NCI-H526 treated with DMSO at 0.1 percent for 48 hours (cell line): ENCODE measurements around the gene MSH5.
A peak's percentile ranks its signal among the peaks of the same experiment; 100 is the strongest.

Experiments used
- DNase-seq: peaks from one replicate; lab custom pipeline; 2025; lab: John Stamatoyannopoulos, UW

MSH5 gene

DNA sequence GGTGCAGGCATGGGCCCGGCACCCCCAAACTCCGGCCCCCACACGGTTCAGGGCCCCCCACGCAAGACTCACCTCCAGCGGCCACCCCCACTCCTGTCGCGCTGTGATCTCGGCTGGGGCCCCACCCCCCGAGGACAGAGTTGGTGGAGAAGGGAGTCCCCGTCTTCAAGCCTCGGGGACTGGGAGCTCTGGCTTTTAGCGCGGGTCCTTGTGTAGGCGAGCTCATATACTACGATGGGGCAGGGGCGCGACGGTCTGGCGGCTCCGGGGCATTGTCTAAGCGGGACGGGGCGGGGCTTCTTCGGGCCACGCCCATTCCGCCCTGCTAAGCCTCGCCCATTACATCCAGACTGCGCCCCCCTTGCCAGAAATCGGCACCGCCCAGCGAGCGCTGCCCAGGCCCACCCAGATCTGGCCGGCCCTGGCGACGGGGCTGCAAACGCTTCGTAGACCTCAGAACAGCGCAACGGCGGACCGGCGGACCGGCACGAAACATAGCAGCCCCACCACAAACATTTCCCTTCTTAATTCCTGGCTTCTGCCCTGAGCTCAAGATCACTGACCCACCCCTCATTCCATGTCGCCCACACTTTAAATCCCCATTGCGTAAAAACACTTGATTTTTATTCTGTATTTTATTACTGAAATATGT is 9.7 kb upstream of the MSH5 start:
- peak; percentile 66 for DNase-seq

DNA sequence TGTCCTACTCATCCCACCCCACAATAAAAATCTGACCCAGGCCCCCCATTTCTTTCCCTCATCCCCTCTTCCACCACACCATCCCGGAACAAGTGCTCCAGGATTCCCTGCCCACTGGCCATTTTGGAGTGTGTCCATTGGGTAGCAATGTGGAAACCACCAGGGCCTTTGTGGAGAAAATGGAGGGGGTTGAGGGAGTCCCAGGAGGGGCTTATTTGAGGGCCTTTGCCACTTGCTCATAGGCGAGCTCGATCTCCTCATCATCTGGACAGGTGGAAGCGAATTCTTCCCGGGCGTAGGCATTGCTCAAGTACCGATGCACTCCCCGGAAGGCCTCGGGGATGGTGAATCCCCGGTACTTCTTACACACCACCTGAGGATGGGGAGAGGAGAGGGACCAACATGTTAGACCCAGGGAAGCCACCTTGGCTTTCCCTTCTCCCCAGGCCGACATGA is 9.1 kb upstream of the MSH5 start:
- no peak for DNase-seq

DNA sequence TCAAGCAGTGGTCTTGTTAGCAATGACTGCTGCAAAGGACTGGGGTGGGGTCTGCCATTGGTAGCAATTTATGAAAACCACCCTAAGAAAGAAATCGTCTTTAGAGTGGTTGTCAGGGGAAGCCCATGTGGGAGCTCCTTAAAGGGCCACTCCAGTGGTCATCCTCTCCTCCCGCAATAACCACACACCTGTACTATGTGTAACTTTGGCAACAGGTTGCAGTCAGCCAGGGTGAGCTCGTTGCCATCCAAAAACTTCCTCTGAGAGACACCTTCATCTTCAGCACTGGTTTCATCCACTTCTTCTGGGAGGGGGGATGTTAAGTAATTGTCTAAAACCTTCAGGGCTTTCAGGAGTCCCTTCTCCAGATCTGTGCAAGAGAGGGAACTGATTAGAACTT is 7.8 kb upstream of the MSH5 start:
- DNase-seq, result no peak

DNA sequence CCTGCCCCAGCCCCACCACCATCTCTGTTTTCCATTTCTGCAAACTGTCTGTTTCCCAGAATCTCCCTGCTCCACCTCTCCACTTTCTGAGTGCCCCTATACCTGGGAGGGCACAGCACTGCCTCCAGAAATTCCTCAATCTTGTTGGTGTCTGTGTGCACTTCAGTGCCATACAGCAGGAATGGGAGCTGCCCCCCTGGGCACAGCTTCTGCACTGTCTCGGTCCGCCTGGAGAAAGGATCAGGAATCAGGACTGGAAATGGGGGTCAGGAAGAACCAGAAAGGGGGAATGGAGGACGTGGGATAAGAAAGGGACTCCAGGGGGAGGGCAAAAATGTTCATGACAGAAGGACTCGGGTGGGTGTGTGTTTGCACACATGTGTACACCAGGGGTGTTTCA is 6.1 kb upstream of the MSH5 start:
- no peak for DNase-seq

DNA sequence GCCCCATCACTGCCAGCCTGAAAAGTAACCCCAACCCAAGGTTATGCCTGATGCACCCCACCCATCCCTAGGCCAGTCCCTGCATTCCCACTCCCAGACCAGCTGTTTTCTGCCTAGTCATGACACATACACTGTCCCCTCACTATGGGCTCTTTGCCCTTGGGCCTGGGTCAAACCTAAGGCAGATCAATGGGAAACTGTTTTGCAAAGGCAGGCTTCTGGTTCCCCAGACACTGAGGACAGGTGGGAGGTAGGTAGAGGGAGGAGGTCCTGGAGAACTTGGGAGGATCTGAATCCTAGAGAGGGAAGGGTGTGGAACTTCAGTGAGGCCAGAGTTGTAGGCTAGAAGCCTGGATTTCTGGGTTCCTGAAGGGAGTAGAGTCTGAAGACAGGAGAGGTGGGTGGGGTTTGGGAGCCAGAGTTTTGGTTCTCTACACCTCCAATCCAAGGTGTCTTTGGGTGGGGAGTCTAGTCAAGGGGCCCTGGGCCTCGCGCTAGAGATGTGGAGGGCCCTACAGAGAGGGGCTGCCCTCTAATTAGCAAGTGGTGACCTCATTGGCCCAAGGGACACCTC is 5.5 kb upstream of the MSH5 start:
- no peak for DNase-seq

DNA sequence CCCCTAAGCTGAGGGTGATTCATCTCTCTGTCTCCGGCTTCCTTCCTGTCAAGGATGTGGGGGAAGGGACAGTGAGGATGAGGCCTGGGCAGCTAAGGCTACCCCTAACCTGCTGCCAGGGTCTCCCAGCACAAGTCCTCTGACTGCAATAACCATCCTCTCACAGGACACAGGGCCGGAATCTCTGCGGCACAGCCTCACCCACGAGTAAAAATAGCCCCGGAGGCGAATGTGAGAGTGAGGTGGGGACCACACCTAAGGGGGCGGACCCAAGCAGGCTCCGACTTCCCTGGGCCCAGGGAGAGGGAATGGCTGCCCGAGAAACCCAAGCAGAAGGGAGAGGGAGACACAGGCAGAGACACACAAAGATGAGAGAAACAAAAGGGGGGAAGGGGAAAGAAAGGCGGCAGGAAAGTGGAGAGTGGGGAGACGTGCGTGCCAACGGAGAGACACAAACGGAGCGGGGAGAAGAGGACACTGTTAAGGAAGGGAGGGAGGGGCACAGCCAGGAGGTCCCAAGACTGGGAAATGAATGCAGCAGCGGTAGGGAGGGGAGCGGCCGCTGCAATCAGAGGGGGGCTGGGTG is 4.9 kb upstream of the MSH5 start:
- no peak for DNase-seq

DNA sequence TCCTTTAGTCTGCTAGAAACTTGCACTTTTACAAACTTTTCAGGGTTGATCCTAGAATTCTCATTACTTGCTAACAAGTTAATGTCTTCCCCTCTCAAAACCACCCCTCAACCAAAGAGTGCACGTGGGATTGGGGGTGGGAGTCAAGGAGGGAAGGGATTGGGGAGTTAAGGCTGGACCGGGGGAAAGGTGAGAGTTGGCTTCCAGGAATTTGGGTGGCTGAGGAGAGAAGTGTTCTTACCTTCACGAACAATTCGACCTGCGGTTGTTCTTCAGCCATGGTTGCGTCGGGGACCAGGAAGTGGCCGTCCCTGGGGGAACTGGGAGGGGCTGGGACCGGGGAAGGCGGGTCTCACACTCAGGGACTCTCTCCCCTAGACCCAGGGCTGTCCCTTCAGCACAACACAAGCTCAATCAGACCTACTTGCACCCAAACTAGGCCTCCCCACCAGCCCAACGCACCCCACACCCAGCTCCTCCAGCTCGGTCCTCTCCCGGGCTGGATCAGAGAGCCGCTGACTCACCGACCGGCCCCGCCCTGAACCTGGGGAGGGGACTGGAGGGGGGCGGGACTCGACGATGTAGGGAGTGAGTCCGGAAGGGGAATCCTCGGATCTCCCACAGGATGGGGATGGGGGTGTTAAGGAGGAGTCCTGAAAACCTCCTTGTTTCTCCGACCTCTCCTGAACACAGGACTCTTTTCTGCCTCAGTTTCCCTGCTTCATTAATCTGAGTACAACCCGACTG is 3.6 kb upstream of the MSH5 start, which contains the start of gene CLIC1:
CLIC1 (minus strand) TSS at position 510 of the 747 bp plus-strand sequence; CDS start at position 280, 230 bp downstream.
- peak; percentile 56 for DNase-seq

DNA sequence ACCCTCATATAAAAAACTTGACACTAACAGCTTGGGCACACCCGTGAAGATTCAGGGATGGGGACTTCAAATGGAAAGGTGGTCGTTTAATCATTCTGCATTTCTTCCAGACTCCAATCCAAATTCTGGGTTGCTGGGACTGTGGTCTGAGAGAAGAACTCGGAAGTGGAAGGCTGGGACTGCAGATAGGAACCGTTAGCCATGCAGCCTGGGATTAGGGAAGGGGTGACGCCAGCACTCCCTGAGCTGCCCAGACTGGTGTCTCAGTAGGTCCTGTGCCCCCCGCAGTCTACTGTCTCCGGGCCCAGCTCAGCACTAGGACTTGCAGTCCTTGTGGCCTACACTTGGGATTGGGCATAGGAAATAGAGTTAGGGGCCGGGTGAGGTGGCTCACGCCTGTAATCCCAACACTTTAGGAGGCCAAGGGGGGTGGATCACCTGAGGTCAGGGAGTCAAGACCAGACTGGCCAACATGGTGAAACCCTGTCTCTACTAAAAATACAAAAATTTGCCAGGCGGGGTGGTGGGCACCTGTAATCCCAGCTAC is 3.0 kb upstream of the MSH5 start:
- no peak for DNase-seq

DNA sequence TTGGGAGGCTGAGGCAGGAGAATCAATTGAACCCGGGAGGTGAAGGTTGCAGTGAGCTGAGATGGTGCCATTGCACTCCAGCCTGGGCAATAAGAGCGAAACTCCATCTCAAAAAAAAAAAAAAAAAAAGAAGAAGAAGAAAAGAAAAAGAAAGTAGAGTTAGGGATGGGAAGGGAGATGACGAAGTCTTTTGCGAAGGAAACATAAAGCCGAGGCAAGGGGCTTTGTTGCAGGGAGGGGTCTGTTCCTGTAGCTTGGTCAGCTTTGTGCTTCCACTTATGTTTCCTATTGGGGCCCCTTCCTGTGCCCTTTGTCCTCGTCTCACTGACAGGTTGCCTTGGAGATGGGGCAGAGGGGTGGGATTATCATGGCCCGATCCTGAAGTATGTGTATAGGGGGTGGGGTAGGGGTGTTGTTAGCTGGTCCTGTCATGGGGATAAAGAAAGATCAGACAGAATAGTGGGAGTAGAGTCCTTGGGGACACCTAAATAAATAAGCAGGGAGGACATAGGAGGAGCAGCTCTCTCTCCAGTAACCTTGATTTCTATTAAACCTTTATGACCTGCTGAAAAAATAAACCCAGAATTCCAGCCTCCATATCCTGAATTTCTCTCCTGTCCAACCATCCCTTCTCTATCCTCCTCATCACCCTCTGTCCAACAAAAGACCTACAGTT is 2.4 kb upstream of the MSH5 start:
- no peak for DNase-seq

DNA sequence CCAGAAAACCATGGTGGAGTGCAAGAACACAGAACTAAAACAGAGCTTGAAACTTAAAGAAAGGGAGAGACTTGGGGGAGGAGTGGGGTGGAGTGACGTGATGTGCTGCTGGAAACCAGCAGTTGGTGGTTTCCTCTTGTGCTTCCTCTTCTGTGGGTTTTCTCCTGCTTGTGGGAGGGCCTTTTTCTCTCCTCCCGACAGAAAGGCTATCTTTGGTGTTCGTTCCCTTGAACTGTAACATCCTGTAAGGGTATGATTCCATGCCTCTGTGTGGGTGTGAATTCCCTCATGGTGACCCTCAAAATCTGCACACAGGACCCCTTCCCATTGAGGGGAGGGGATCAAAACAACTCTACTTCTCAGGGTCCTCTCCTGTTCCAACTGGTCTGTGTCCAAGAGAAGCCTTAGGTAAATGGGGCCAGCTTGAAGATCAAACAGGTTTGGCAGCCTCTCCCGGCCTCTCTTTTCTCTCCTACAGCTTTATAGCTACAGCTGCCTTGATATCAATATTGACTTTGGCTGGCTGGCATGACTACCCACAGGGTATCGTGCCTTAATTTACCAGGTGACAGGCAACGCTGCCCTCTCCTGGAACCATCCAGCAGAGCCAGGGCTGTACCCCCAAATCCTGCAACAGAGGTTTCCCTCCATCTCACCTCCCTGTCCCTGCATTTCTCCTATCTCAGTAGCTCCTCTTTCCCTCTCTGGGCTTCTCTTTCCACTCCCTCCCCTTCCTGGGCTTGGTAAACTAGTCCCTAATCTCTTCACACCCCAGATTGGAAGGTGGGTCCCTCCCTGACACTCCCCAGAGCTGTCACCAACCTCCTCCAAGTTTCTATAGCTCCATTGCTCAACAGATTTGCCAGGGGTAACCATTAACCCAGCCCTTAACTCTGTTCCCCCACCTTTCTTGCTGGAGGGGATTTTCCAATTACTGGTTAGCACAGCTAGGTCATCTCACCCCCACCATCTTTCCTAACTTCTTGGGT is 1.5 kb upstream of the MSH5 start:
- peak; percentile 48 for DNase-seq

DNA sequence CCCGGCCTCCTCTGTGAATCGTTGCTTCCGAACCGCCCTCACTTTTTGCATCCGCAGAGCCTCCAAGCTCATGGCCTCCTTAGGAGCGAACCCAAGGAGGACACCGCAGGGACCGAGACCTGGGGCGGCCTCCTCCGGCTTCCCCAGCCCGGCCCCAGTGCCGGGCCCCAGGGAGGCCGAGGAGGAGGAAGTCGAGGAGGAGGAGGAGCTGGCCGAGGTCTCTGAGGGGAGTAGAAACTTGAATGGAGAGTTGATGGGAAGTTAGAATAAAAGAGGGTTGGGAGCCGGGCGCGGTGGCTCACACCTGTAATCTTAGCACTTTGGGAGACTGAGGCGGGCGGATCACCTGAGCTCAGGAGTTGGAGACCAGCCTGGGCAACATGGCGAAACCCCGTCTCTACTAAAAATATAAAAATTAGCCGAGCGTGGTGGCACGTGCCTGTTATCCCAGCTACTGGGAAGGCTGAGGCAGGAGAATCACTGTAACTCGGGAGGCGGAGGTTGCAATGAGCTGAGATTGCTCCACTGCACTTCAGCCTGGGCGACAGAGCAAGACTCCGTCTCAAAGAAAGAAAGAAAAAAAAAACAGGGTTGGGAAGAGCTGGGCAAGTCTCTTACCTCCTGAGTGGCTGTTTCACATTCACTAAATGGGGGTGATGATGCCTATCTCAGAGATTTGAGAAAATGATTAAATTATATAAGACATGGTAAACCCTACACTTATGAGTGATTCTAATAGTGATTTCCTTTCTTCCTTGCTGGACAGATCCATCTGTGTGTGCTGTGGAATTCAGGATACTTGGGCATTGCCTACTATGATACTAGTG is 805 bp downstream of the MSH5 start:
- no peak for DNase-seq

DNA sequence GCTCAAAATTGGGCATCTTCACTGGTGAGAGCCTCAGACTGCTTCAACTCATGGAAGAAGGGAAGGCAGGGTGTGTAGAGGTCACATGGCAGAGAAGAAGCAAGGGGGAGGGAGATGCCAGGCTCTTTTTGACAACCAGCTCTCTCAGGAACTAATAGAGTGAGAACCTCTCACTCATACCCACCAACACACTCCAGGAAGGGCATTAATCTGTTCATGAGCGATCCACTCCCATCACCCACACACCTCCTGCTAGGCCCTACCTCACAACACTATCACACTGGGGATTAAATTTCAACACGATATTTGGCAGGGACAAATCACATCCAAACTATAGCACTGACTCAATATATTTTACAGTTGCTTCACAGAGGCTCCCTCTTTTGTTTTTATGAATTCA is 2.0 kb downstream of the MSH5 start:
- DNase-seq, result no peak

DNA sequence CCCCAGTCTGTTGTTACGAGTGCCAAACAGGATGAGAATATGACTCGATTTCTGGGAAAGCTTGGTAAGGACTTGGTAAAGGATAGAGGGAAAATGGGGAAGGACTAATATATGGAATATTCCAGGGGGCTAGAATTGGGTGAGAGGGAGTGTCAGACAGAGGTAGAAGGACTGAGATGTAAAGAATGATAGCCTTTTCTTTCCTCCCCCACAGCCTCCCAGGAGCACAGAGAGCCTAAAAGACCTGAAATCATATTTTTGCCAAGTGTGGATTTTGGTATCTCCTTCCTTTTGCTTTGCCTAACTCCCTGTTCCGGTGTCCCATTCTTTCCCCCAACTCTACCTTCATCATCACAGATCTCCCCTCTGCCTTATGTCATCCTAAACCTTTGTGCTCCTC is 3.1 kb downstream of the MSH5 start:
- DNase-seq, result no peak

DNA sequence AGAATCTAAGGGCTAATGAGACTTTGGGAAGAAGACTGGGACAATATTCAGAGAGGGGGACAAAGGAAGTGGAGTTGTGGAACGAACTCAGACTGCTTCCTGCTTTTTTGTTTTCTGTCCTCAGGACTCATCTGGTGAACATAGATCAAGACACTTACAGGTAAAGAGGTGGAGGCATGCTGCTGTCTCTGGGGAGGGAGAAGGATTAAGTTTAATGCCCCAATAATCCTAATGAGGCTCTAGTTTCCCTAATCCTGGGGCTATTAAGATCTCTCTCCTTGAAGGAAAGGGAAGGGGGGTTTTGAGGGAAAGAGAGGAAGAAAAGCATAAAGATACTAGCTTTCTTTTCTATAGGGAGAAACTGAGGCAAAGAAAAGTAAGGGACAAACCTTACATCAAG is 4.6 kb downstream of the MSH5 start:
- DNase-seq, result no peak

DNA sequence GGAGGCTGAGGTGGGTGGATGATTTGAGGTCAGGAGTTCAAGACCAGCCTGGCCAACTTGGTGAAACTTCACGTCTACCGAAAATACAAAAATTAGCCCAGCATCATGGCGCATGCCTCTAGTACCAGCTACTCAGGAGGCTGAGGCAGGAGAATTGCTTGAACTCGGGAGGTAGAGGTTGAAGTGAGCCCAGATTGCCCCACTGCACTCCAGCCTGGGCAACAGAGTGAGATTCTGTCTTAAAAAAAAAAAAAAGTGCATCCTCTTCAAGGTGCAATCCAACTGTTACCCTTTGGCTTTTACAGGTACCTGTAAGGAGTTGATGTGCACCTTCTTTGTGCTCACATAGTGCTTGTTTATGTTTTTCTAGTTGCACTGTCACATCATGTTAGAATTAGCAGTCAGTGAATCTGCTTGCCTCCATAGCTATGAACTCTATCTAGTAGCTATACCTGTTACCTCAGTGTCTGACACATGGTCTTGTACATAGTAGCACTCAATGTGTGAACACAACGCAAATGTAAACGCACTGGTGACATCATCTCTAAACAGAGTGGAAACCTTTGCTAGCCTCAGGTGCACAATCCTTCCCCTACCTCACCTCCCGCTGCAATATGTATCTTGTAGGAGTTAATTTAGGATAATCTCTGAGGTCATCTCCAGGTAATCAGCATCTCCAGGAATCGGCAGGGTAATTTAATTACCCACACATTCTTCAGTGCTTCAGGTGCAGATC is 9.7 kb downstream of the MSH5 start:
- no peak for DNase-seq

DNA sequence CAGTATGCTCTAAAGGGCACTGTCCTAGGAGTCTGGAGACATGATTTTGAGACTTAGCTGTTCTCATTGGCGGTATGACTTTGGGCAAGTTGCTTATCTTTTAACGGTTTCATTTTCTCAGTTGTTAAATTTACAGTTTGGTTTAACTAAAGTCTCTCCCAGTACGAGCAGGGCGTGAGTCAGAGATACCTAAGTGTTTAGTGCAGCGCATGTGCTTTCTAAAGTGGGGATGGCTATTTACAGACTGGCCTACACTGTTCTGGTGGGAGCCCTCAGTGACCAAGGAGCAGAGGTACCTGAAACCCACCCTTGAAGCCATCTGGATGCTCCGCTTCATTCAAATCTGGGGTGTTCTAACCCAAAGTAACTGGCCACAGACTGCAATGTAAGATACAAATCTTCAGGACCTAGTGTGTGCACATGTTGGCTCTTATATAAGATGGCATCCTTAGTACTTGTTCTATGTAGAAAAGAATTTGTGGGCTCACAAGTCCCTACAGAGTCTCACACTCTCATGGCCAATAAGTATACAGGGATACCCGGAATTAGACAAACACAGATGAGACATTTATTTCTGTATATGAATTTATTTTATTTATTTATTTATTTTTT is 10.7 kb downstream of the MSH5 start:
- DNase-seq, result no peak

DNA sequence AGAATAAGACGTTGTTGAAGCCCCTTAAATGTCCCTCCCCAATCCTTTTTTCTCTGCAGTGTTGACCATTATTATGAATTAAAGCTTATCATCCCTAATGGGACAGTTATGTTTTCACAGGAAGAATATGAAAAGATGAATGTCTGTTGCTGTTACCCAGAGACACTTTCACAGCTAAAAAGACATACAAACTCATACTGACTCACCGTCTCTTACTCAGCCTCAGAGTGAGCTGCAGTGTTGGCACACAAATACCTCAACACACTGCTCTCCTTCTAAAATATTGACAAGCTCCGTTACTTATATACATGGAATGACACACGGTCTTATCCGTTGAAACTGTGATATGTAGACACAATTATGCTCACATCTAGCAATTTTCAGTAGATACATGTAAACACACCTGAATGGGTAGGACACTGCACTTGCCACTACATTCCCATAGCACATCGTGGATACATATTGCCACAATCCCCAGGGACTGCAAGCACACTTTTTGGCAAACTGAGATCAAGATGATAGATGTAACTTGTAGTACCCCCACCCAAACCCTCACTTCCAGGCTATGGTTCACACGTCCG is 13.0 kb downstream of the MSH5 start:
- no peak for DNase-seq

DNA sequence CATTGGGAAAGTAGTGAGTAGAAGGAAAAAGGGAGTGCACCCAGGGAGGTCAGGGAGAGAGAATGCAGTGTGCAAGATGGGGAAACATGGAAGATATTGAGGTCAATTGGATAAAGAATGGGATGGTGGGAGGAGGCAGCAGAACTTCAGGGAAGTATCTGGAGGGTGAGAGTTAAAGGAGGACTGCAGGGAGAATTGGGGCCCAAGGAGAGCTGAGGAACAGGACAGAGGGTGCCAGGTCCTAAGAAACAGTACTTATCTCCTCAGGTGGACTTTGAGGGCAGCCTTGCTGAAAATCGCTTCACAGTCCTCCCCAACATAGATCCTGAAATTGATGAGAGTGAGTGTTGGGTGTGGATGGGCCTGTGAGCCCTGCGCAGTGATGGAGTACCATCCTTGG is 18.5 kb downstream of the MSH5 start:
- DNase-seq, result no peak
